Right renal cortex interstitium (tissue), 3 donors: ENCODE data around the gene MDM2. TPM values are rescaled to one million over a fixed set of nuclear protein-coding genes. Genes with fewer than 3 reads are reported as not detected.
"Not testable (repeated sequence)": the region's sequence is repeated elsewhere in the genome, so short reads cannot be mapped to it uniquely, and the experiment has no call there.

ENCODE experiments used
- DNase-seq, 3 donors: peaks; one replicate each; pipeline ENCODE4 v3.0.0-alpha.2; 2013; ENCODE audit warnings: low read depth in 3 of 3, low spot score in 2 of 3
- polyA plus RNA-seq, 3 donors: library from polyadenylated mRNA; unstranded; fragments of 120-200 nt; gene quantifications; one replicate each; pipeline ENCODE4 v1.2.1, GENCODE V29; 2013; ENCODE audit not compliant: insufficient read length in 3 of 3

The MDM2 gene
- polyA plus RNA-seq, 3 donors, result 54.9 to 60.3 (median 59.5) TPM

DNA sequence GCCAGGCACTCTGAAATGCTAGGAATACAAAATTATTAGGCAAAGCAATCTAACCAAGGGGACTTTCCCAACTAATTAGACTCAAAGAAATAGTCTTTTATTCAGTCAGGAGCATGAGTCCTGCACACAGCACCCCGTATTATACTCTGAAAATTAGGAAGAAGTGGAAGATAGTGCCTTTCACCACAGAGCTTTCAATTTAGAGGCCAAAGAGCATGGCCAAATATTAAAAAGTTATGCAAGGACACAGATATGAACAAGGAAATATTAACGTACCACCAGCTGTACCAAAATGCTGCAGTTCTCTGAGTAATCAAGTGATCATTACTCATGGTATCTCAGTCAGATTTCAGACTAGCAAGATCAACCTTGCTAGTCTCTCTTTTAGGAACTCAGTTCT, 22.6 kb upstream of the MDM2 start:
- no peak for DNase-seq

DNA sequence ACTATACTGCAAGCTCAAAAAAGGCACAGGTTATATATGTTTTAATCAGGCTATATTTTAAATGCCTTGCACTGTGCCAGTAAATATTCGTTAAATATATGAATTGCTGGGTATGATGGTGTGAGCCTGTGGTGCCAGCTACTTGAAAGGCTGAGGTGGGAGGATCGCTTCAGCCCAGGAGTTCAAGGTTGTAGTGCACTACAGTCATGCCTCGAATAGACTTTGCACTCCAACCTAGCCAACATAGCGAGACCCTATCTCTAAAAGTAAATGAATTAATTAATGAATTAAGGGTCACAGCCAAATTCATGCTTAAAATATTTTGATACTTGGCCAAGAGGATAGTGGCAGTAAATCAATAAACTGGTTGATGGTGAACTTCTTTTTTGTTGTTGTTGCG, 22.2 kb upstream of the MDM2 start:
- DNase-seq, result no peak

DNA sequence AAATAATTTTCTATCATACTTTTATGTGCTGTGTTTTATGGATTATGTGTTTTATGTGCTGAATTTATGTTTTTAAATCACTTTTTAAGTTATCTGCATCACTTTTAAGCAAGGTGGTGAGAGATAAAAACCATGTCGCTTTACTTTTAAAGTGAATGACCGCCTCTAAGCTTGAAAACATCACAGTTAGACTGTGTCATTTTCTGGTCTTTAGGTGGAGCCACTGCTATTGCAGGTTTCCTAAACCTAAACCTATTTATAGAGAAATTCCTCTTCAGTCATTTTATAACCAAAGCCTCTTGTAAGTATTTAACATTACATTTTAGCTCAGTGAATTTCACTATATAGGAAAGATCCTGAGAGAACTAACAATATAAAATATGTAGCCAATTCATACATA, 21.0 kb upstream of the MDM2 start:
- DNase-seq, result no peak

DNA sequence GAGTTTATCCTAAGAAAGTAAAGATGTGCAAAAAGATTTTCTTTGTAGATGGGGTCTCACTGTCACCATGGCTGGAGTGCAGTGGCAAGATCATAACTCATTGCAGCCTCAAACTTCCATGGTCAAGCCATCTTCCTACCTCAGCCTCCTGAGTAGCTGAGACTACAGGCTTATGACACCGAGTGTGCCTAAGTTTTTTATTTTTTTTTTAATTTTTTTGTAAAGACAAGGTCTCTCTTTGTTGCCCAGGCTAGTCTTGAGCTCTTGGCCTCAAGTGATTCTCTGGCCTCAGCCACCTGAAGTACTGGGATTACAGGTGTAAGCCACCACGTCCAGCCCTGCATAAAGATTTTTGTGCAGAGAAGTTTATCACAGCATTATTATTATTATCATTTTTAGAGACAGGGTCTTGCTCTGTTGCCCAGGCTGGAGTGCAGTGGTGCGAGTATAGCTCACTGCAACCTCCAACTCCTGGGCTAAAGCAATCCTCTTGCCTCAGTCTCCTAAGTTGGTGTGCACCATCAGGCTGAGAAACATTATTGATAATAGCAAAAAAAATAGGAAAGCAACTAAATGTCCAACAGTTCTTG, 19.3 kb upstream of the MDM2 start:
- no peak for DNase-seq

DNA sequence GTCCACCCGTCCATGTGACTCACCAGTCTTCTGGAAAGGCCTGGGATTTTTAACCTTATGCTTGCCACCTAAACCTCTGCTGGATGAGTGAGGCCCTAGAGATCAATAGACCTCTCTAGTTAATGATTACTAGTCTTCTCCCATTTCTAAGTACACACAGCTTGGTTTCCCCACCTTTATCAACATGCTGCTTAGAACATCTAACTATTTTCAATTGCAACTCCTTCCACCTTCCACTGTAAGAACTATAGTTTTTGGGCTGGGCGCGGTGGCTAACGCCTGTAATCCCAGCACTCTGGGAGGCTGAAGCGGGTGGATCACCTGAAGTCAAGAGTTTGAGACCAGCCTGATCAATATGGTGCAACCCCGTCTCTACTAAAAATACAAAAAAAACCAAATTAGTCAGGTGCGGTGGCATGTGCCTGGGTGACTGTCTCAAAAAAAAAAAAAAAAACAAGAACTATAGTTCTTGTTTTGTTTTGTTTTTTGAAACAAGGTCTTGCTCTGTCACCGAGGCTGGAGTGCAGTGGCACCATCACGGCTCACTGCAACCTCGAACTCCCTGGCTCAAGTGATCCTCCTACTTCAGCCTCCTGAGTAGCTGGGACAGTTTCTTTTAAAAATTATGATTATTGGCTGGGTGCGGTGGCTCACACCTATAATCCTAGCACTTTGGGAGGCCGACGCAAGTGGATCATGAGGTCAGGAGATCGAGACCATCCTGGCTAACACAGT, 18.7 kb upstream of the MDM2 start:
- DNase-seq, result no peak

DNA sequence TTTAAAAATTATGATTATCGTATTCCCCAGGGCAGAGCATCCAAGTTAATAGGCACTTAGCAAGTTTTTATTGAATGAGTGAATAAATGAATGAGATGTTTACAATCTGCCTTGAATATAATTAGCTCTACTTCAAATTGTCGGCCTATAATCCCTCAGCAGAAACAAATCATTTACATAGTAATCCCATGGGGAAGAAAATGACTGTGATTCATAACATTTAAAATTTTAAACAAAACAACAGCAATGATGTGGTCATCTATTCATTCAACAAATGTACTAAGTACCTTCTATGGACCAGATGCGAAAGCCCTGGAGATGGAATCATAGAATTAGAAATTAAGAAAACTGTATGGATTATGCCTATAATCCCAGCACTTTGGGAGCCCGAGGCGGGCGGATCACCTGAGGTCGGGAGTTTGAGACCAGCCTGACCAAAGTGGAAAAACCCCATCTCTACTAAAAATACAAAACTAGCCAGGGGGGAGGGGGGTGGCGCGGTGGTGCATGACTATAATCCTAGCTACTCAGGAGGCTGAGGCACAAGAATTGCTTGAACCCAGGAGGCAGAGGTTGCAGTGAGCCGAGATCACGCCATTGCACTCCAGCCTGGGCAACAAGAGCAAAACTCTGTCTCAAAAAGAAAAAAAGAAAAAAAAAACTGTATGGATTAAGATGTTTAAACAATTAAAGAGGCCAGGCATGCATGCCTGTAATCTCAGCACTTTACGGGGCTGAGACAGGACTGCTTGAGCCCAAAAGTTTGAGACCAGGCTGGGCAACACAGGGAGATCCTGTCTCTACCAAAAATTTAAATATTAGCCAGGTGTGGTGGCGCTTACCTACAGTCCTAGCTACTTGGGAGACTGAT, 17.7 kb upstream of the MDM2 start:
- no peak for DNase-seq

DNA sequence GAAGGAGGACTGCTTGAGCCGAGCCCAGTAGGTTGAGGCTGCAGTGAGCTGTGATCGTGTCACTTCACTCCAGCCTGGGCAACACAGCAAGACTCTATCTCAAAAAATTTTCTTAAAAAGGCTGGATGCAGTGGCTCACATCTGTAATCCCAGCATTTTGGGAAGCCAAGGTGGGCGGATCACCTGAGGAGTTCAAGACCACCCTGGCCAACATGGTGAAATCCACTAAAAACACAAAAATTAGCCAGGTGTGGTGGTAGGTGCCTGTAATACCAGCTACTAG, 17.1 kb upstream of the MDM2 start:
- no peak for DNase-seq

DNA sequence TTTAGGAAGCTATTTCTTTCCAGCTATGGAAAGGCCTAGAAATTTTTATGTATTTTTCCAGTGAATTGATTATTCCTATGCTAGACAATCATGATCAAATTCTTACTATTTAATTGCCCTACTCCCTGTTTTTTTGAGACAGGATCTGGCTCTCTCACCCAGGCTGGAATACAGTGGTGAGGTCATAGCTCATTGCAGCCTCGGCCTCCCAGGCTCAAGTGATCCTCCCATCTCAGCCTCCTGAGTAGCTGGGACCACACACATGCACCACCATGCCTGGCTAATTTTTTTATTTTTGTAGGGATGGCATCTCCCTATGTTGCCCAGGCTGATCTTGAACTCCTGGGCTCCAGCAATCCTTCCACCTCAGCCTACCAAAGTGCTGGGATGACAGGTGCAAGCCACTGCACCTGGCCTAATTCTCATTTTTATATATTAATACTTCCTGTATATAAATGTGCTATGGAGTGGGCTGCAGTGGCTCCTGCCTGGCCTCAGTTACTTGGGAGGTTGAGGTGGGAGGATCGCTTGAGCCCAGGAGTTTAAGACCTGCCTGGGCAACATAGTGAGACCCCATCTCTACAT, 16.0 kb upstream of the MDM2 start:
- DNase-seq, result no peak

DNA sequence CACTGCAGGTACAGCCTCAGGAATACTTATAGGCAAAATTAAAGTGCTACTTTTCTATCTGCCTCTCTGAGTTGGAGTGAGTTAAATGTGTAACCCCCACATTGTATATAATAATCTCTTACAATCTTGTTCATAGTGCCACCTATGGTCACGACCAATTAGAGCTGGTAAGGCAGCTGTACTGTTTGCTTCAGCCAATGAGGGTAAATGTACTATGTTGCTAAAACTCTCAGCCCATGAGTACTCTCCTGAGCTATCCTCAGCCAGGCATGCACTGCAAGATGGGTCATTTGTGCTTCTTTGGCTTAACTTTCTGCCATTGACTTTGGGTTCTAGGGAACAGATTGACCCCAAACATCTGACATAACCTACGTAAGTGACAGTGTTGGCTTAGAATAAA, 15.0 kb upstream of the MDM2 start:
- DNase-seq, result no peak

DNA sequence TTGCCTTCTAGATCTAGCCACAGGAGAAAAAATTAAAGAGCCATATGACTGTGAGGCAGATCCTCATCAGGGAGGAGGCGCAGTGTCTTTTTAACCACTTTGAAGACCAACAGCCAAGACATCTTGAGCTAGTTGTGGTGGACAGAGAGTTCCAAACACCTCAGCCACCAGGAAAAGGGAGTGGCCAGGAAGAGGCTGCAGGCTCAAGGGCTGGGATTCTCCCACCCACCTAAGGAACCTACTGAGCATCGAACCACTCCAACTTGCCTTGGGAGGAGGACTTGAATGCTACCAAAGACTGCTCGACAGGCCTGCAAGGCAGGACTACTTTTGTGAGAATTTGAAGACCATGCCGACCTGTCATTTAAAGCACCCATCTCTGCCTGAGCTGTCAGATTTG, 14.5 kb upstream of the MDM2 start:
- no peak for DNase-seq

DNA sequence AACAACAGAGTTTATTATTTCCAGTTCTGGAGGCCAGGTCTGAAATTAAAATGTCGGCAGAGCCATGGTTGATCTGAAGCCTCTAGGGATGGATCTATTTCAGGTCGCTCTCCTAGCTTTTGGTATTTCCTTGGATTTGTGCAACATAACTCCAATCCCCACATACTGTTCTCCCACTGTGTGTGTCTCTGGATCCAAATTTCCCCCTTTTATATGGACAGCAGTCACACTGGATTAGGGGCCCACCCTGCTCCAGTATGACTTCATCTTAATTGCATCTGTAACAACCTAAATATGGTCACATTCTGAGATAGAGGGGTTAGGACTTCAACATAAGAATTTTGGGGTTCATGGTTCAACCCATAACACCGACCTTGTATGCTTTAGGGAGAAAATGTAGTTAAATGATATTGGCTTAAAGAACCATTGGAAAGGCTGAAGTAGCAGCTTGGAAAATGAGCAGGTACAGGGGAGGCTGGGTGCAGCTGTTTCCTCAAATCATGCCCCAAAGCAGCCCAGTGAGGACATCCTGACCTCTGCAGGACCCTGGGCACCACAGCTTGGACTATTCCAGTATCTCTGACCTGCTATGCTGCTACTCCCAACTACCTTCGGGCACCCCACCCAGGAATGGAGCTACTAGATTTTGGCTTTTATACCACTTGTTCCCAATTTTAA, 13.9 kb upstream of the MDM2 start:
- no peak for DNase-seq

DNA sequence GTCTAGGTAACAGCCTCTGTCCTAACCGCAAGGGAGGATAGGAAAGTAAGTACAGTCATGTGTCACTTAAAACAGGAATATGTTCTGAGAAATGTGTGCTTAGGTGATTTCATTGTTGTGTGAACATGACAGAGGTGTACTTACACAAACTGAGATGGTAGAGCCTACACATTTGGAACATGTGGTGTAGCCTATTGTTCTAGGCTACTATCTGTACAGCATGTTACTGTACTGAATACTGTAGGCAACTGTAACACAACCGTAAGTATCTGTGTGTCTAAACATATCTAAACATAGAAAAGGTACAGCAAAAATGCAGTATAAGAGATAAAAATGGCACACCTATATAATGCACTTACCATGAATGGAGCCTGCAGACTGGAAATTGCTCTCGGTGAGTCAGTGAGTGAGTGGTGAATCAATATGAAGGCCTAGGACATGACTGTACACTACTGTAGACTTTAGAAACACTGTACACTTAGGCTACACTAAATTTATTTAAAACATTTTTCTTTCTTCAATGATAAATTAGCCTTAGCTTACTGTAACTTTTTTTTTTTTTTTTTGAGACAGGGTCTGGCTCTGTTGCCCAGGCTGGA, 13.2 kb upstream of the MDM2 start:
- no peak for DNase-seq

DNA sequence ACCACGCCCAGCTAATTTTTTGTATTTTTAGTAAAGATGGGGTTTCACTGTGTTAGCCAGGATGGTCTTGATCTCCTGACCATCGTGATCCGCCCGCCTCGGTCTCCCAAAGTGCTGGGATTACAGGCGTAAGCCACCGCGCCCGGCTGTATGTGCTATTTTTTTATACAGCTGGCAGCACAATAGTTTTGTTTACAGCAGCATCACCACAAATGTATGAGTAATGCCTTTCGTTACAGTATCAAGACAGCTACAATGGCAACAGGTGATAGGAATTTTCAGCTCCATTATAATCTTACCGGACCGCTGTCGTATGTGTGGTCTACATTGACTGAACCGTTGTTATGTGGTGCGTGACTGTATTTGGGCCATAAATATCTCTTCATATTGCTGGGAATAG, 11.6 kb upstream of the MDM2 start:
- no peak for DNase-seq

DNA sequence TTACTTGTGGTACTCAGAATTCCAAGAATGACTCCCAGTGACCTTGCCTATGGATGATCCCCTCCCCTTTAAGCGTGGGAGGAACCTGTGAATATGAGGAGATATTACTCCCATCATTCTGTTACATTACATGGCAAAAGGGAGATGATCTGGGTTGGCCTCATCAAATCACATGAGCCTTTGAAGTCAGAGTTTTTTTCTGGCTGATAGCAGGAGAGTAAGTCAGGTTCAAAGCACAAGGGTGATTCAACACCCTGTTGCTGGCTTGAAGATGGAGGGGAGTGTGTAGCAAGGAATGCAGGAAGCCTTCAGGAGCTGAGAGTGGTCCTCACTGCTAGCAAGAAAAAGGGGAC, 9.1 kb upstream of the MDM2 start:
- DNase-seq, result no peak

DNA sequence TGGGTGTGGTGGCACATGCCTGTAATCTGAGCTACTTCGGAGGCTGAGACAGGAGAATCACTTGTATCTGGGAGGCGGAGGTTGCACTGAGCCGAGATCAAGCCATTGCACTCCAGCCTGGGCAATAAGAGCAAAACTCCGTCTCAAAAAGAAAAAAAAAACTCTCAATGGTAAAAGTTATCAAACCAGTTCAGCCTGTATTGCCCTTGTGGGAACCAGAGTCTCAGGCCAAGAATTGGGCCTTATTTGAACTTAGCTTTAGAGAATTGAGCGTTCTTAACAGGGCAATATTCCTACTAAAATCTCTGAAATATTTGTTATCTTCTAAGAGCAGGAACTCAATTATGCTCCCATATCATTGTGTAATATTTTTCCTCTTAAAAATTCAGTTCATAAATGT, 7.7 kb upstream of the MDM2 start:
- DNase-seq, result no peak

DNA sequence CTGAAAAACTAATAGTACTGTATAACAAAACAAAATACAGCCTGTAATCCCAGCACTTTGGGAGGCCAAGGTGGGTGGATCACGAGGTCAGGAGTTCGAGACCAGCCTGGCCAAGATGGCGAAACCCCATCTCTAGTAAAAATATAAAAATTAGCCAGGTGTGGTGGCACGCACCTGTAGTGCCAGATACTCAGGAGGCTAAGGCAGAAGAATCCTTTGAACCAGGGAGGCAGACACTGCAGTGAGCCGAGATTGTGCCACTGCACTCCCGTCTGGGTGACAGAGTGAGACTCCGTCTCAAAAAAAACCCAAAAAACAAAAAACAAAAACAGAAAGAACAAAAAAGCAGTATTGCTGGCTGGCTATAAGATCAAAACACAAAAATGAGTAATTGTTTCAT, 6.9 kb upstream of the MDM2 start:
- not testable (repeated sequence) for DNase-seq

DNA sequence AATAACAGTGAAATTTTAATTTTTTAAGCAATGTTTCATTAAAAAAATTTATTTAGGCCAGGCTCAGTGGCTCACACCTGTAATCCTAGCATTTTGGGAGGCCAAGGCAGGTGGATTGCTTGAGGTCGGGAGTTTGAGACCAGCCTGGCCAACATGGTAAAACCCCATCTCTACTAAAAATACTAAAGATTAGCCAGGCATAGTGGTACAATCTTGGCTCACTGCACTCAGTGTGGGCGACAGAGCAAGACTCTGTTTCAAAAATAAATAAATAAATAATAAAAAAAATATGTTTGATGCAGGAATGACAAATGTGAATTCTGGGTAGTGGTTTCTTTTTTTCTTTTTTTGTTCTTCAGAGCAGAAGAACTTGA, 5.6 kb upstream of the MDM2 start:
- DNase-seq, result not testable (repeated sequence)

DNA sequence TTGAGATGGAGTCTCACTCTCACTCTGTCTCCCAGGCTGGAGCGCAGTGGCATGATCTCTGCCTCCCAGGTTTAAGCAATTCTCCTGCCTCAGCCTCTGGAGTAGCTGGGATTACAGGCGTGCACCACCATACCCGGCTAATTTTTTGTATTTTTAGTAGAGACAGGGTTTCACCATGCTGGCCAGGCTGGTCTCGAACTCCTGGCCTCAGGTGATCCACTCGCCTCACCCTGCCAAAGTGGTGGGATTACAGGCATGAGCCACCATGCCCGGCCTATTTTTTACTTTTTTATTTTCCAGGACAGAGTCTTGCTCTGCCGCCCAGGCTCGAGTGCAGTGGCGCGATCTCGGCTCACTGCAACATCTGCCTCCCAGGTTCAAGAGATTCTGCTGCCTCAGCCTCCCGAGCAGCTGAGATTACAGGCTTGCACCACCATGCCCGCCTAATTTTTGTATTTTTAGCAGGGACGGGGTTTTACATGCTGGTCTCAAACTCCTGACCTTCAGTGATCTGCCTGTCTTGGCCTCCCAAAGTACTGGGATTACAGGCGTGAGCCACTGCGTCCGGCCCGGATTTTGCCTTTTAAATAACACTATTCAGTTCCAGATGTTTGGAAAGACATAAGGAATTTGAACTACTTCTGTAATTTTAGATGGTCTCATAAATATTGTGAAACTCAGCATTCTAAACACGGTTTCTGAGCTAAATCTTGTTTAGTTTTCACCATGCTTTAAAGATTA, 4.9 kb upstream of the MDM2 start:
- not testable (repeated sequence) for DNase-seq

DNA sequence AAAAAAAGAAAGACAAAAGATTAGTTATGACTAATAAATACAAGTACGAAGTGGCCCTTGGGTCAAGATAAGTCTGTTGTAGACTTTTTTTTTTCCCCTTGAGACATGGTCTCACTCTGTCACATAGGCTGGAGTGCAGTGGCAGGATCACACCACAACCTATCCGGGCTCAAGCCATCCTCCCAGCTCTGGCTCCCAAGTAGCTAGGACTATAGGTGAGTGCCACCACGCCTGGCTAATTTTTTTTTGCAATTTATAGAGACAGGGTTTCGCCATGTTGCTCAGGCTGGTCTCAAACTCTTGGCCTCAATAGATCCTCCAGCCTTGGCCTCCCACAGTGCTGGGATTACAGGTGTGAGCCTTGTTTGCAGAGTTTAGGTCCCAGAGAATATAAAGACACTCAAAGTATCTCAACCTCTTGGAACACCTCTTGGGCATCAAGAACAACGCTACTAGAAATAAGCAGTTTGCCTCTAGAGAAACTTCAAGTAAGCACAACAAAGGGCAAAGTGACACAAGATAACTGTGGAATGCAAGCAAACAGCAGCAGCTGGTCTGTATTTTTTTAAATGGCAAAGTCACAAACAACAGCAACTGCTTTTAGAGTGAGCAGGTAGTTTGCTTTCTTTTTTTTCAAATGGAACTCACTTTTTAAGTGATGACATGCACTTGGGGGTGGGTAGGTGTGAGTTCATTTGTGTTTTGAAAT, 3.9 kb upstream of the MDM2 start:
- DNase-seq, result no peak
